Hepatocyte (in vitro differentiated cells): Measurements from ENCODE around the gene FOLR1.

Source experiments
- CTCF ChIP-seq: fragments of 200-600 bp; sonication (generic); IDR thresholded peaks from 2 replicates; pipeline ENCODE4 v1.5.1; 2016; ENCODE audit warnings: antibody characterized with exemption, mild to moderate bottlenecking; ENCODE audit not compliant: poor library complexity
- EZH2 ChIP-seq: fragments of 200-600 bp; sonication (generic); IDR thresholded peaks from 2 replicates; pipeline ENCODE4 v1.6.1; 2016; ENCODE audit warnings: antibody characterized with exemption, mild to moderate bottlenecking, borderline replicate concordance

GRCh38 chr11:72244361-72245262, 52.7 kb downstream of the FOLR1 start:
- TF ChIP-seq CTCF, result no peak
- peak; percentile 100 for TF ChIP-seq EZH2
